RWPE2 (cell line): ENCODE results near the gene CILP.

Experiments
- ATAC-seq: fragments of 200-7000 bp; cut with Tn5 transposase; 3 replicates; pipeline ENCODE4 v1.9.1; 2021; ENCODE audit warnings: low read depth
- DNase-seq: peaks from one replicate; pipeline ENCODE4 v3.0.0-alpha.2; 2020; ENCODE audit warnings: low spot score
- H3K27ac ChIP-seq: fragments of 450-650 bp; 2 replicates; pipeline ENCODE4 v1.5.1; 2017; ENCODE audit warnings: mild to moderate bottlenecking; ENCODE audit not compliant: poor library complexity, severe bottlenecking
- H3K27me3 ChIP-seq: fragments of 250-450 bp; sonication (Bioruptor Pico); 2 replicates; pipeline ENCODE4 v1.5.1; 2021; ENCODE audit warnings: mild to moderate bottlenecking, moderate library complexity; ENCODE audit not compliant: insufficient read depth, poor library complexity, severe bottlenecking
- H3K36me3 ChIP-seq: fragments of 250-450 bp; sonication (Bioruptor Pico); 2 replicates; pipeline ENCODE4 v1.5.1; 2020; ENCODE audit warnings: low read depth, mild to moderate bottlenecking, moderate library complexity
- H3K4me1 ChIP-seq: fragments of 250-450 bp; sonication (Bioruptor Pico); 2 replicates; pipeline ENCODE4 v1.5.1; 2021; ENCODE audit warnings: mild to moderate bottlenecking, moderate library complexity; ENCODE audit not compliant: insufficient read depth, poor library complexity, severe bottlenecking
- H3K4me3 ChIP-seq: fragments of 250-450 bp; sonication (Bioruptor Pico); 2 replicates; pipeline ENCODE4 v1.5.1; 2021; ENCODE audit warnings: mild to moderate bottlenecking, moderate library complexity; ENCODE audit not compliant: severe bottlenecking
- H3K9me3 ChIP-seq: fragments of 250-450 bp; sonication (Bioruptor Pico); 2 replicates; pipeline ENCODE4 v1.5.1; 2021; ENCODE audit warnings: mild to moderate bottlenecking, moderate library complexity; ENCODE audit not compliant: severe bottlenecking
- CTCF ChIP-seq: fragments of 450-650 bp; IDR thresholded peaks from one replicate; pipeline ENCODE4 v1.5.1; 2017; ENCODE audit warnings: mild to moderate bottlenecking, moderate library complexity; ENCODE audit not compliant: poor library complexity, severe bottlenecking

The CILP gene

GRCh38 chr15:65164139-65164538 lies 47.1 kb downstream of the CILP start:
- Histone ChIP-seq H3K27ac (no peak overlapping the region), H3K4me3 (no peak overlapping the region), H3K9me3 (no peaks in the 10 kb centered on the region), H3K36me3 (peaks cover 77% of the 10 kb centered on the region), H3K4me1 (no peaks in the 10 kb centered on the region), H3K27me3 (no peaks in the 10 kb centered on the region)
- DNase-seq, result no peak
- no peak for TF ChIP-seq CTCF
- no peak for ATAC-seq

GRCh38 chr15:65163041-65163440 lies 48.2 kb downstream of the CILP start:
- Histone ChIP-seq H3K9me3 (no peaks in the 10 kb centered on the region), H3K27ac (no peak overlapping the region), H3K4me3 (no peak overlapping the region), H3K36me3 (peaks cover 87% of the 10 kb centered on the region), H3K4me1 (no peaks in the 10 kb centered on the region), H3K27me3 (no peaks in the 10 kb centered on the region)
- DNase-seq, result no peak
- no peak for ATAC-seq
- no peak for TF ChIP-seq CTCF

- Histone ChIP-seq H3K36me3 (peaks cover 89% of the 10 kb centered on the region), H3K27ac (no peak overlapping the region), H3K9me3 (no peaks in the 10 kb centered on the region), H3K4me1 (no peaks in the 10 kb centered on the region), H3K4me3 (no peak overlapping the region), H3K27me3 (no peaks in the 10 kb centered on the region)
- DNase-seq, result no peak
- no peak for TF ChIP-seq CTCF
- no peak for ATAC-seq
These were observed 54.6 kb downstream of the CILP start for GRCh38 chr15:65156692-65157091.

- no peak for TF ChIP-seq CTCF
- H3K27me3 ChIP-seq, result no peaks in the 10 kb centered on the region
- no peak overlapping the region for H3K27ac ChIP-seq
- H3K4me3 ChIP-seq, result no peak overlapping the region
- ATAC-seq (no peak), DNase-seq (no peak)
- H3K9me3 ChIP-seq, result no peaks in the 10 kb centered on the region
- peaks cover 94% of the 10 kb centered on the region for H3K36me3 ChIP-seq
- no peaks in the 10 kb centered on the region for H3K4me1 ChIP-seq
These were observed 56.6 kb downstream of the CILP start for GRCh38 chr15:65154720-65155119.

- Histone ChIP-seq H3K36me3 (peaks cover 39% of the 10 kb centered on the region), H3K27ac (no peak overlapping the region), H3K4me1 (no peaks in the 10 kb centered on the region), H3K27me3 (no peaks in the 10 kb centered on the region), H3K4me3 (no peak overlapping the region), H3K9me3 (no peaks in the 10 kb centered on the region)
- TF ChIP-seq CTCF, result no peak
- DNase-seq, result no peak
- no peak for ATAC-seq
These were observed 63.4 kb downstream of the CILP start for GRCh38 chr15:65147902-65148301.
